OCI-LY3 (cell line): Measurements from ENCODE around the gene SERPINE2.

Experiments
- EZH2phosphoT487 ChIP-seq: fragments of 200-600 bp; shearing (Covaris generic); IDR thresholded peaks from 2 replicates; pipeline ENCODE4 v1.6.1; 2018; ENCODE audit warnings: antibody characterized with exemption, mixed run types, low read depth
- TF ChIP-seq, protein P1 (sequence below): fragments of 200-600, 300-600 bp; sonication (generic); IDR thresholded peaks from 2 replicates; pipeline ENCODE4 v1.5.1; 2014; ENCODE audit warnings: antibody characterized with exemption, low read length, low read depth

DNA sequence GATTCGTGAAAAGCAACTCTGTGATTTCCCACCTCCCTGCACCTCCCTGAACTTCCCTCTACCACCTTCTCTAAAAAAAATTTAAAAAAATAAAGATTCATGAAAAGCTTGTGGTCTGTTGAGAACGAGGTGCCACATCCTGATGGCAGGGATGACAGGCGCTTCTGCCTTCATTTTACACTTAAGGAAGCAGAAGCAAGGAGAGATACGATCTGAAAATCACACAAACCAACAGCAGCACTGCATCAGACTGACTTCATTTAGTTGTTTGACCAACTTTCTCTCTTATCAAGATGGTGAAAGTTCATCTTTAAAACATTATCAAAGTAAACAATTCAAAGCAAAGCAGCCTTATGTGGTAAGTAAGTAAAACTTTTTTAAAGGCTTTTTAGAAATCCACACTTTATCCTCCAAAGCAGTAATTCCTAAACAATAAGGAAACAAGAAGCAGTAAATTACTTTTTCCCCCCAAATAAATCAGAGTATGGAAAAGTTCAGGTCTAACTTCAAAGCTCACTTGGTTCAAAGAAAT, 109.4 kb downstream of the SERPINE2 start:
- TF ChIP-seq, protein P1, sequence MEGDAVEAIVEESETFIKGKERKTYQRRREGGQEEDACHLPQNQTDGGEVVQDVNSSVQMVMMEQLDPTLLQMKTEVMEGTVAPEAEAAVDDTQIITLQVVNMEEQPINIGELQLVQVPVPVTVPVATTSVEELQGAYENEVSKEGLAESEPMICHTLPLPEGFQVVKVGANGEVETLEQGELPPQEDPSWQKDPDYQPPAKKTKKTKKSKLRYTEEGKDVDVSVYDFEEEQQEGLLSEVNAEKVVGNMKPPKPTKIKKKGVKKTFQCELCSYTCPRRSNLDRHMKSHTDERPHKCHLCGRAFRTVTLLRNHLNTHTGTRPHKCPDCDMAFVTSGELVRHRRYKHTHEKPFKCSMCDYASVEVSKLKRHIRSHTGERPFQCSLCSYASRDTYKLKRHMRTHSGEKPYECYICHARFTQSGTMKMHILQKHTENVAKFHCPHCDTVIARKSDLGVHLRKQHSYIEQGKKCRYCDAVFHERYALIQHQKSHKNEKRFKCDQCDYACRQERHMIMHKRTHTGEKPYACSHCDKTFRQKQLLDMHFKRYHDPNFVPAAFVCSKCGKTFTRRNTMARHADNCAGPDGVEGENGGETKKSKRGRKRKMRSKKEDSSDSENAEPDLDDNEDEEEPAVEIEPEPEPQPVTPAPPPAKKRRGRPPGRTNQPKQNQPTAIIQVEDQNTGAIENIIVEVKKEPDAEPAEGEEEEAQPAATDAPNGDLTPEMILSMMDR = no peak
- TF ChIP-seq EZH2phosphoT487 = no peak
